ENCODE results near the gene MRPL43.

- TF ChIP-seq CTCF (conservative IDR thresholded peaks at IDR 0.05; ENCODE audit: low read depth in 2 of 2) (no peak), EZH2phosphoT487 (IDR thresholded peaks at IDR 0.05; ENCODE audit: unreplicated experiment) (no peak), POLR2AphosphoS5 (IDR thresholded peaks at IDR 0.05; ENCODE audit: low read depth) (no peak), NANOG (IDR thresholded peaks at IDR 0.05; ENCODE audit: borderline replicate concordance) (no peak), REST (IDR thresholded peaks at IDR 0.05; ENCODE audit: unreplicated experiment) (no peak), EZH2 (IDR thresholded peaks at IDR 0.05; ENCODE audit: low read depth, unreplicated experiment) (no peak), ZNF331 (CRISPR knock-in tag; IDR thresholded peaks at IDR 0.05; ENCODE audit: low read depth) (no peak), ETS1 (IDR thresholded peaks at IDR 0.05) (no peak), STAT1 (IDR thresholded peaks at IDR 0.05; ENCODE audit: unreplicated experiment) (no peak), ZNF462 (CRISPR knock-in tag; IDR thresholded peaks at IDR 0.05) (no peak), CREB1 (CRISPR knock-in tag; IDR thresholded peaks at IDR 0.05; ENCODE audit: low read depth) (no peak)
Observed at GRCh38 chr10:101003639-101004206, 16.4 kb upstream of the MRPL43 start.
